GM21447 (cell line): Measurements from ENCODE around the gene TMEM11.

Experiments
- ATAC-seq: cut with Tn5 transposase; IDR thresholded peaks from one replicate; pipeline ENCODE4 v1.9.1; 2021; ENCODE audit not compliant: unreplicated experiment

The TMEM11 gene

GRCh38 chr17:21164216-21164615 is 49.7 kb downstream of the TMEM11 start:
- no peak for ATAC-seq

GRCh38 chr17:21163101-21163500 is 50.9 kb downstream of the TMEM11 start:
- no peak for ATAC-seq

GRCh38 chr17:21162394-21162775 is 51.6 kb downstream of the TMEM11 start:
- ATAC-seq: no peak

GRCh38 chr17:21161498-21162393 is 52.2 kb downstream of the TMEM11 start:
- ATAC-seq: no peak

GRCh38 chr17:21160401-21160800 is 53.6 kb downstream of the TMEM11 start:
- ATAC-seq: no peak

- ATAC-seq: no peak
These were observed 56.2 kb downstream of the TMEM11 start for GRCh38 chr17:21157586-21158370.

- no peak for ATAC-seq
These were observed 61.2 kb downstream of the TMEM11 start for GRCh38 chr17:21152731-21153130.

- no peak for ATAC-seq
These were observed 64.3 kb downstream of the TMEM11 start for GRCh38 chr17:21149621-21150020.
